Fibroblast of lung (primary cell): ENCODE results near the gene PAGE2. TPM values are rescaled to one million over a fixed set of nuclear protein-coding genes. Genes with fewer than 3 reads are reported as not detected.
"Not testable (repeated sequence)": the region's sequence is repeated elsewhere in the genome, so short reads cannot be mapped to it uniquely, and the experiment has no call there.

Experiments used
- DNase-seq, 2 donors: peaks; one replicate each; pipeline versions ENCODE4 v3.0.0 to v3.0.0-alpha.2; 2010; ENCODE audit warnings: low read depth in 2 of 2
- H2AFZ ChIP-seq: 2 replicates; pipeline ENCODE4 v1.5.1; 2012; ENCODE audit warnings: low read length, control low read depth, inconsistent platforms
- H3K27ac ChIP-seq: 2 replicates; pipeline ENCODE4 v1.5.1; 2011; ENCODE audit warnings: low read length, control low read depth; ENCODE audit not compliant: insufficient read depth
- H3K27me3 ChIP-seq: 2 replicates; pipeline ENCODE4 v1.5.1; 2011; ENCODE audit warnings: mild to moderate bottlenecking, low read length; ENCODE audit not compliant: control insufficient read depth, insufficient read depth
- H3K36me3 ChIP-seq: 2 replicates; pipeline ENCODE4 v1.5.1; 2011; ENCODE audit warnings: low read length; ENCODE audit not compliant: control insufficient read depth, insufficient read depth
- H3K4me1 ChIP-seq: 2 replicates; pipeline ENCODE4 v1.5.1; 2011; ENCODE audit warnings: low read length; ENCODE audit not compliant: control insufficient read depth, insufficient read depth; ENCODE audit errors: extremely low read depth
- H3K4me2 ChIP-seq: 2 replicates; pipeline ENCODE4 v1.5.1; 2011; ENCODE audit warnings: low read length, control low read depth; ENCODE audit not compliant: insufficient read depth; ENCODE audit errors: extremely low read depth
- H3K4me3 ChIP-seq, 4 experiments: fragments of 200-600 bp in 1 of 4; sonication (generic) in 1 of 4; replicated peaks in 1 of 4; 2 replicates each; pipeline ENCODE4 v1.5.1; 2011 to 2016; ENCODE audit warnings: low read length in 4 of 4, low read depth in 3 of 4, mild to moderate bottlenecking in 3 of 4, control low read depth in 2 of 4, inconsistent platforms in 1 of 4, mixed read lengths in 1 of 4; ENCODE audit not compliant: insufficient read depth in 1 of 4; ENCODE audit errors: control extremely low read depth in 1 of 4
- H3K79me2 ChIP-seq: 2 replicates; pipeline ENCODE4 v1.5.1; 2012; ENCODE audit warnings: mild to moderate bottlenecking, low read length, inconsistent platforms; ENCODE audit not compliant: control insufficient read depth, insufficient read depth
- H3K9ac ChIP-seq: 2 replicates; pipeline ENCODE4 v1.5.1; 2011; ENCODE audit warnings: mild to moderate bottlenecking, low read length, control low read depth; ENCODE audit not compliant: insufficient read depth
- H3K9me3 ChIP-seq: 2 replicates; pipeline ENCODE4 v1.5.1; 2012; ENCODE audit warnings: low read depth, low read length; ENCODE audit not compliant: control insufficient read depth, insufficient read depth
- H4K20me1 ChIP-seq: 2 replicates; pipeline ENCODE4 v1.5.1; 2011; ENCODE audit warnings: low read length; ENCODE audit not compliant: control insufficient read depth, insufficient read depth; ENCODE audit errors: extremely low read depth
- EZH2 ChIP-seq: IDR thresholded peaks from 2 replicates; pipeline ENCODE4 v1.5.1; 2012; ENCODE audit warnings: low read length, control low read depth, mild to moderate bottlenecking; ENCODE audit errors: missing control alignments
- polyA plus RNA-seq, 2 donors: library from polyadenylated mRNA; depleted of rRNA in 1 of 2; stranded (reverse) in 1 of 2; unstranded in 1 of 2; fragments of >200 nt; gene quantifications; 2 replicates each; pipeline ENCODE4 v1.2.1, GENCODE V29; 2011 to 2012; ENCODE audit warnings: missing spikeins in 1 of 2
- total RNA-seq: library from RNA; depleted of rRNA; stranded (reverse); fragments of >200 nt; gene quantifications from 2 replicates; pipeline ENCODE4 v1.2.1, GENCODE V29; 2014
- TF ChIP-seq, protein P1 (sequence below), 2 donors: IDR thresholded peaks in 1 of 2; conservative IDR thresholded peaks in 1 of 2; 1 replicate in 1 of 2; 2 replicates in 1 of 2; pipeline ENCODE4 v1.5.1; 2011 to 2012; ENCODE audit warnings: low read length in 2 of 2, control low read depth in 1 of 2, inconsistent platforms in 1 of 2, low read depth in 1 of 2, mild to moderate bottlenecking in 1 of 2

The PAGE2 gene
- total and polyA plus RNA-seq, 2 donors (not counting 1 experiment from before 2014, with no cell fraction given), result not detected

DNA sequence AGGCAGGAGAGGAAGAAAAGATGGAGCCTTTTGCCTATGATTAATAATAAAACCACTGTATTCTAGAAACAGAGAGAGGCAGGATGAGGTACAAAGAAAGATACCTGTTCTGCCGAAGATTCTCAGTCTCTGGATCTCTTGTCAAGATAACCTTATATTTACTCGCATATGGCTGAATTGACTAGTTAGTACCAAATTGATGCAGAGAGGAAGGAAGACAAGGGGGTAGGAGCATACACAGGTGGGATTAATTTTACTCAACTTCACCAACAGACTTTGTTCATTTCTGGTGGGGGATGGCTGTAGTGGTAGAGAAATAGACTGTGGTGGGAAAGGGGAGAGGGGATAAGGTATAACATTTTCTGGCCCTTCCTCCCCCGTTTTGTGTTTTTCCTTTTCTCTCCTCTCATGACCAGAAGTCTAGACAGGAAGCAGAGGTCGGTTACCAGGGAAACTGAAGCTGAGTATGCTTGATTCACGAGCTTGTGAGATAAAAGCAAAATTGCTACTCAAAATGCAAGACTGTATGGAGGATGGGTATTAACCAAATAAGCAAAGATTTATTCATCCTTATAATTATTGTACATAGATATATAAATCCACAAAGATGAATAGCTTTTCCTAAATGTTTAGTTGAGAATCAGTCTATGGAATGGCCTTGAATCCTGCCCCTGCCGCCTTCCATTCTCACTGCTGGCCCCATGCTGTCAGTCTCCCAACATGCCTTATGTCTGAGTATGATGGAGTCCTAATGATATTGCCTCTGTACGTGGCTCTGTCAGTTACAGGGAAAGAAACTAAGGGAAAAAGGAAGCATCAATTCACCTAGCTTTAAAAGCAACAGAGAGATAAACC is 31.8 kb upstream of the PAGE2 start:
- Histone ChIP-seq H3K27ac (no peak overlapping the region), H3K79me2 (no peaks in the 10 kb centered on the region), H3K27me3 (no peaks in the 10 kb centered on the region), H3K36me3 (no peaks in the 10 kb centered on the region), H2AFZ (no peak overlapping the region), H3K9me3 (no peaks in the 10 kb centered on the region), H4K20me1 (no peaks in the 10 kb centered on the region), H3K4me1 (no peaks in the 10 kb centered on the region), H3K4me3 (peak overlapping the region in 1 of 4 experiments; percentile 24), H3K9ac (no peak overlapping the region), H3K4me2 (no peak overlapping the region)
- peak; percentile 1 to 68 for DNase-seq
- TF ChIP-seq EZH2, result no peak
- TF ChIP-seq, protein P1, sequence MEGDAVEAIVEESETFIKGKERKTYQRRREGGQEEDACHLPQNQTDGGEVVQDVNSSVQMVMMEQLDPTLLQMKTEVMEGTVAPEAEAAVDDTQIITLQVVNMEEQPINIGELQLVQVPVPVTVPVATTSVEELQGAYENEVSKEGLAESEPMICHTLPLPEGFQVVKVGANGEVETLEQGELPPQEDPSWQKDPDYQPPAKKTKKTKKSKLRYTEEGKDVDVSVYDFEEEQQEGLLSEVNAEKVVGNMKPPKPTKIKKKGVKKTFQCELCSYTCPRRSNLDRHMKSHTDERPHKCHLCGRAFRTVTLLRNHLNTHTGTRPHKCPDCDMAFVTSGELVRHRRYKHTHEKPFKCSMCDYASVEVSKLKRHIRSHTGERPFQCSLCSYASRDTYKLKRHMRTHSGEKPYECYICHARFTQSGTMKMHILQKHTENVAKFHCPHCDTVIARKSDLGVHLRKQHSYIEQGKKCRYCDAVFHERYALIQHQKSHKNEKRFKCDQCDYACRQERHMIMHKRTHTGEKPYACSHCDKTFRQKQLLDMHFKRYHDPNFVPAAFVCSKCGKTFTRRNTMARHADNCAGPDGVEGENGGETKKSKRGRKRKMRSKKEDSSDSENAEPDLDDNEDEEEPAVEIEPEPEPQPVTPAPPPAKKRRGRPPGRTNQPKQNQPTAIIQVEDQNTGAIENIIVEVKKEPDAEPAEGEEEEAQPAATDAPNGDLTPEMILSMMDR (conservative IDR thresholded peaks at IDR 0.05 in 1 of 2, IDR thresholded peaks at IDR 0.05 in 1 of 2; ENCODE audit: low read depth in 1 of 2, low read length in 2 of 2), result no peak

DNA sequence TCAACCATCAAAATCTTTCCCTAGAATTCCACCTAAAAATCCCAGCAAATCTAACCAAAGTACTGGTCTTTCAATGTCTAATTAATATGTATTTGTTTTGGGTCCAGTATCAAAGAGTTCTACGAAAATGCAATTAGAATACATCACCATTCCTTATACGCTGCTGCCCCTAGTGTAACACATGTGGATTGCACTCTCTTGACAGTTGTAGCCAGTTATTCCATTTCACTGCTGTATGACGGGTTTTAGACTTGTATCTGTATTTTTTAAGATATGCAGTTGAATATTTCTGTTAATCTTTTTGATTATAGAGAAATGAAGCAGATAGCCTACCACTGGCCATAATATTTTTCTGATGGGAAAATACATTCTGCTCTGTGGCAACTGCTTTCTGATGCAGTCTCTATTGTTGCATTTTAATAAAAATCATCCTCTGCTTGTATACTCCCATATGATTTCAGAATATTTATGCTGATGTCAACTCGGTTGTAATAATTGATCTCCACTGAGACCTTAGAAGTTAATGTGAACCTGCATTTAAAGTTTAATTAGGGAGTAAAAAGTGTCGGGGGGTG is 31.1 kb upstream of the PAGE2 start:
- Histone ChIP-seq H3K4me2 (no peak overlapping the region), H3K9ac (no peak overlapping the region), H2AFZ (no peak overlapping the region), H3K4me3 (peak overlapping the region in 1 of 4 experiments; percentile 24), H4K20me1 (no peaks in the 10 kb centered on the region), H3K9me3 (no peaks in the 10 kb centered on the region), H3K79me2 (no peaks in the 10 kb centered on the region), H3K4me1 (no peaks in the 10 kb centered on the region), H3K36me3 (no peaks in the 10 kb centered on the region), H3K27ac (no peak overlapping the region), H3K27me3 (no peaks in the 10 kb centered on the region)
- DNase-seq, result peak; percentile 12 to 46
- no peak for TF ChIP-seq EZH2
- TF ChIP-seq, protein P1 (conservative IDR thresholded peaks at IDR 0.05 in 1 of 2, IDR thresholded peaks at IDR 0.05 in 1 of 2; ENCODE audit: low read depth in 1 of 2, low read length in 2 of 2), result peak; percentile 69 to 81

DNA sequence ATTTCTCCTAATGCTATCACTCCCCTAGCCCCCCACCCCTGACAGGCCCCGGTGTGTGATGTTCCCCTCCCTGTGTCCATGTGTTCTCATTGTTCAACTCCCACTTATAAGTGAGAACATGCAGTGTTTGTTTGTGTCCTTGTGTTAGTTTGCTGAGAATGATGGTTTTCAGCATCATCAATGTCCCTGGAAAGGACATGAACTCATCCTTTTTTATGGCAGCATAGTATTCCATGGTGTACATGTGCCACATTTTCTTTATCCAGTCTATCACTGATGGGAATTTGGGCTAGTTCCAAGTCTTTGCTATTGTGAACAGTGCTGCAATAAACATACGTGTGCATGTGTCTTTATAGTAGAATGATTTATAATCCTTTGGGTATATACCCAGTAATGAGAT is 21.6 kb upstream of the PAGE2 start:
- H3K9me3 ChIP-seq, H2AFZ ChIP-seq, H3K36me3 ChIP-seq, DNase-seq, H4K20me1 ChIP-seq, H3K79me2 ChIP-seq, H3K4me3 ChIP-seq, H3K27me3 ChIP-seq, H3K4me2 ChIP-seq, H3K27ac ChIP-seq, H3K9ac ChIP-seq, H3K4me1 ChIP-seq: not testable (repeated sequence)
